UCSD-AML1 (cell line): ENCODE data around the gene TXNRD1.
"Not testable (repeated sequence)": the region's sequence is repeated elsewhere in the genome, so short reads cannot be mapped to it uniquely, and the experiment has no call there.

Source experiments
- DNase-seq: peaks from one replicate; lab custom pipeline; 2025; ENCODE audit not compliant: unreplicated experiment; lab: John Stamatoyannopoulos, UW

TXNRD1 gene

GRCh38 chr12:104360983-104361707, 145.6 kb downstream of the TXNRD1 start:
- no peak for DNase-seq

DNA sequence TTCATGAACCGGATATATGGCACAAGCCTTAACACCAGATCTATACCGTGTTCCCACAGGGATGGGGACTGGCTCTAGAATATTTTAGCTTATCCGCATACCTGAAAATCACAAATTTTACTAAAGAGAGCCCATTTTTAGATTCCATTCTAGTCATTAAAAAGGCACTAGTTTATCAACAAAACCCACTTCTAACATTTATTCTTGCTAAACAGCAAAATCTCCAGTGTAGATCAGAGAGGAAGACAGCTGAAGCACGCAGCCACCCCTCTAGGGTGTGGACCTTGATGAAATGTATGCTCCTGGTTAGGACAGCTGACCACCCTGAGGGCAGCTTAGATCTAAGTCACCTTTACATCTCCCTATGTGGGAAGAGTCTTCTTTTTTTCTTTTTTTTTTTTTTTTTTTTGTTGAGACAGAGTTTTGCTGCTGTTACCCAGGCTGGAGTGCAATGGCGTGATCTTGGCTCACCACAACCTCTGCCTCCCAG, 150.4 kb downstream of the TXNRD1 start:
- DNase-seq = no peak

- DNase-seq = no peak
Measured at GRCh38 chr12:104369708-104370107, 154.1 kb downstream of the TXNRD1 start.

DNA sequence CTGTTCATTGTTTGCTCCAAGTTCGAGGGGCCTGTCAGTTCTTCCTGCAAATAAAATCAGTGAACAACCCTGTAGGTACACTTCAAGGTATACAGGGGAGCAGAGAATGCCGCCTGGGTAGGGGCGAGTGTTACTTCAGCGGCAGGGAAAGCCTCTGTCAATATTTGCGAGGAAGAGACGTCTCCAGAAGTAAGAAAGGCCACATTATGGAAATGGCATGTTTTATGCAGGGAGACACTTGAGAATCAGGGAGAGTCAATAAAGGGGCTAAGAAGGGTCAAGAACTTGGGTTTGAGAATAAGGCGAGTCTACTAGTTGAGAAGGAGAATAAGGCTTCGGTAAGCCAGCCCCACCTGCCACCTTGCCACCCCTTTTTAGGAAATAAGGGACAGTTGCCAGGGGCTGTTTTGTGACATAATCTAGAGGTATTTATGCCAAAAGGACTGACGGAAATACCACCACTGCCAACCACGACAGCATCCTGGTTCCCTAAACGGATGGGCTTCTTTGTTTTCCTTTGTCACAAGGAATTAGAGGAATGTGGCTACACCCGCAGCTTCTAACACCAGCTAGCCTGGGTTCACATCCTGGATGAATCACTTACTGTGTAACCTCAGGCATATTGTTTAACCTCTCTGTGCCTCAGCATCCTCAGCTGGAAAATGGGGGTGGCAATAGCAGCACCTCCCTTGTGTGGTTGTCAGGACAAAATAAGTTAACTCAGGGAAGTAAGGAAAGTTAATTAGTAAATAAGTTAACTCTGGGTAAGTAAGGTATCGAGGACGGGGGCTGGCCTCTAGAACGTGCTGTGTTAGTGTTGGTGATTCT, 155.7 kb downstream of the TXNRD1 start:
- DNase-seq = no peak

- DNase-seq = peak; percentile 55
Measured at GRCh38 chr12:104372061-104372720, 156.6 kb downstream of the TXNRD1 start.

GRCh38 chr12:104372721-104373335, 157.2 kb downstream of the TXNRD1 start:
- no peak for DNase-seq

DNA sequence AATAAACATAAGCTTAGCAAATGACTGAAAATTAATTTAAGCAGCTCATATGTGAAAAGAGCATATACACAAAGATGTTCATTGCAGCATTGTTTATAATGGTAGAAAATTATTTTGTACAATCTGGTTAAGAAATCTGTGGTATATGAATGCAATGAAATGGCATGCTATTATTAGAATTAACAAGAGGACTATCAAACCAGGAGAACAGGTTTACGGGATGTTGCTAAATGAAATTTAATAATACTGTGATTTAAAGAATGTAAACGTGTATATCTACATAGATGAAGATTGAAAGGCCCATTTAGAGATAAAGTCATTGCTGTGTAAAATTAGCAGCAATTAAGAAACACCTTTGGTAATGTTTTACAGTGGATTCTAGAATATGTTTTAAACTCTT, 158.5 kb downstream of the TXNRD1 start:
- no peak for DNase-seq

DNA sequence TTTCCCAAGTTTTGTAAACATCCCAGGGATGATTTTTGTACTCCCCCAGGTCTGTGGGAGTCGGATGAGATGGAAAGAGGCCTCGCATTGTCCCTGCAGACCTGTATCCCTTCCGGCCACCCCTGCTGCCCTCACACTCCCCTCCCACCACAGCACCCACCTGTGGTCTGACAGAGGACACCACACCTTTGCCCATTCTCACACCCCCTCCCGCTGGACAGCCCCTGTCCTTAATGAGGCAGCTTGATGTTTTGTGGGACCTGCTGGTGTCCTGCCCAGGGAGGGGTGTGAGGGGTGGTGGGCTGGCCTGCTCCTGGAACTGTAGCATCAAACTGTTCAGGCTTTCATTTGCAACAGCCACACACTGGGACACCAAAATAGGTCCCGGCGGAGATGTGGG, 159.2 kb downstream of the TXNRD1 start:
- no peak for DNase-seq

DNA sequence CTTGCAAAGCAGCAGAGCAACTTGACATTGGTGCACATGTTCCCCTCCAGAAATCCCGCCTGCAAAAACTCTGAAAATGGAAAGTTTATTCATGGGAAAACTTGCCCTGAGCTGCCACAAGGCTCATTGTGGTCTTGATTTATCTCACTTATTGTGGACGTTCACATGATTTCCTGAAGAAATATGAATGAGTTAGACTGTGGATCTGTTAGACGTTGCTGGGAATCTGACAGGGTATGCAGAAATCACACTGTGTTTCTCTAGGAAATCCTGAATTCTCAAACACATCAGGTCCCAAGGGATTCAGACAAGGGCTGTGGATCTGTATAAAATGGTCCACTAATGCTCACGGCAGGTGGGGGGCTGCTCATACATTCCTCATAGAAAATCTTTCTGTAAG, 160.2 kb downstream of the TXNRD1 start:
- DNase-seq = no peak

- DNase-seq = no peak
Measured at GRCh38 chr12:104376650-104377513, 161.3 kb downstream of the TXNRD1 start.

GRCh38 chr12:104377514-104377812, 161.9 kb downstream of the TXNRD1 start:
- no peak for DNase-seq

DNA sequence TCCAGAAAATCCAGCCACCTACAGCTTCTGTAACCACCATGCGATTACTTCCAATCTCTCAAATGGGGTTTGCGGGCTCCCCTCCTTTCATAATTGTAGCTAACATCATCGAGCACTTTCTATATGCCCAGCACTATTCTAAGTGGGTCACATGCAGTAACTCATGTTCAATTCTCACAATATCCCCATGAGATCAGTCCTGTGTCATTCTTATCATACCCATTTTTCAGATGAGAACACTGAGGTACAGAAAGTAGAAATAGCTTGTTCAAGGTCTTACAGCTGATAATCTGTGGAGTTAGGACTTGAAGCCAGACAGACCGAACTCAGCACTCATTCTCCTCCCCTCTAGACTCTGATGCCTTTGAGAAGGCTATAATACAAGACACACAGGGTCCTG, 162.8 kb downstream of the TXNRD1 start:
- no peak for DNase-seq

DNA sequence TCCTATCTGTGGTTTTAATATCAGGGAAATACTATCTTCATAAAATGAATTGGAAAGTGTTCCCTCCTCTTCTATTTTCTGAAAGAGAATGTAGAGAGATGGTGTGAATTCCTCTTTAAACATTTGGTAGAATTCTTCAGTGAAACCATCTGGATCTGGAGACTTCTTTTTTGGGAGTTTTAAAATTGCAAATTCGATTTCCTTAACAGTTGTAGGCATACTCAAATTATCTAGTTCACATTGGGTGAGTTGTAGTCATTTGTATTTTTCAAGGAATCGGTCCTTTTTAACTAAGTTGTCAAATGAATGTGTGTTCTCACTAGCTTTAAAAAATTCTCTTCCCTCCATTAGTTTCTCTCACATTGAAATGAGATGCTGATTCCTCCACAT, 165.8 kb downstream of the TXNRD1 start:
- no peak for DNase-seq

- peak; percentile 75 for DNase-seq
Measured at GRCh38 chr12:104381731-104382480, 166.3 kb downstream of the TXNRD1 start.

- no peak for DNase-seq
Measured at GRCh38 chr12:104384141-104384880, 168.7 kb downstream of the TXNRD1 start.

DNA sequence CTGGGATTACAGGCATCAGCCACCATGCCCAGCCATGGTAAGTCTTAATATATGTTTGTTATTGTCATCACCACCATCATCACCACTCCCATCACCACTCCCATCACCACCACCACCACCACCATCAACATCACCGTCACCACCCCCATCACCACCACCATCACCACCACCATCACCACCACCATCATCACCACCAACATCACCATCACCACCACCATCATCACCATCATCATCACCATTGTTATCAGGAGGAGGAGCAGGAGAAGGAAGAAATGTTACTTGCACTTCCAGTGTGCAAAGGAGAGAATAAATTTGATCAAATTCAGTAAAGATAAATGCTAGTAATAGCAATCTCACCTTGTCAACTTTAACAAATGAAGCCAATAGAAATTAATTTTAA, 169.9 kb downstream of the TXNRD1 start:
- no peak for DNase-seq

DNA sequence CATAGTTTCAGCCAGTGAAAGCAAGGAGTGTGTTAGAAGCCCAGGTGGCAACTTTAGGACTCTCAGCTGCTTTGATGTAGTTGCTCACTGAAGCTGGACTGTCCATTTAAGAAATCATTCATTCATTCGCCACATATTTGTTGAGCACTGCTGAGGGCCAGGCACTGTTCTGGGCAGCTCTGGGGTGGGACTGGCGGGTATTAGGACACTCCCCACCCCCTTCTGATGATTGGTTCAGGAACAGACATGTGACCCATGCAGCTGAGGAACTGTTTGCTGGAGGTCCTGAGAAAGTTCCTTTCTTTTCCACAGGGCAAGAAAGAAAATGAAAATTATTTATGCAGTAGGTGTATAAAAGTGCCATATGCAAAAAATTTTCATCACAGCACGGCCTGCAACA, 170.9 kb downstream of the TXNRD1 start:
- DNase-seq = no peak

- no peak for DNase-seq
Measured at GRCh38 chr12:104387190-104387589, 171.6 kb downstream of the TXNRD1 start.

DNA sequence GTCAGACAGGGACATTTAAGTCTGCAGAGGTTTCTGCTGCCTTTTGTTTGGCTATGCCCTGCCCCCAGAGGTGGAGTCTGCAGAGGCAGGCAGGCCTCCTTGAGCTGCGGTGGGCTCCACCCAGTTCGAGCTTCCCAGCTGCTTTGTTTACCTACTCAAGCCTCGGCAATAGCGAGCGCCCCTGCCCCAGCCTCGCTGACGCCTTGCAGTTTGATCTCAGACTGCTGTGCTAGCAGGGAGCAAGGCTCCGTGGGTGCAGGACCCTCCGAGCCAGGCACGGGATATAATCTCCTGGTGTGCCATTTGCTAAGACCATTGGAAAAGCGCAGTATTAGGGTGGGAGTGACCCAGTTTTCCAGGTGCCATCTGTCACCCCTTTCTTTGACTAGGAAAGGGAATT, 178.5 kb downstream of the TXNRD1 start:
- not testable (repeated sequence) for DNase-seq
